Natural killer cell (primary cell): ENCODE results near the gene TANC1. TPM values are rescaled to one million over a fixed set of nuclear protein-coding genes. Genes with fewer than 3 reads are reported as not detected.

Experiments
- ATAC-seq, 3 donors: fragments of 150-1000 bp in 2 of 3; fragments of 200-7000 bp in 1 of 3; cut with Tn5 transposase; 1 replicate in 1 of 3; 2 replicates in 2 of 3; pipeline ENCODE4 v1.10.0; 2021; ENCODE audit warnings: mild to moderate bottlenecking in 2 of 3, moderate library complexity in 2 of 3
- DNase-seq, 2 donors: peaks; one replicate each; pipeline versions ENCODE4 v3.0.0 to v3.0.0-alpha.2; 2013 to 2021; ENCODE audit warnings: mixed read lengths in 1 of 2
- H3K27ac ChIP-seq: one replicate; pipeline ENCODE4 v1.5.1; 2013; ENCODE audit warnings: mild to moderate bottlenecking, low read length
- H3K27me3 ChIP-seq: one replicate; pipeline ENCODE4 v1.6.1; 2013; ENCODE audit warnings: low read length; ENCODE audit not compliant: control insufficient read depth, insufficient read depth
- H3K36me3 ChIP-seq: one replicate; pipeline ENCODE4 v1.6.1; 2013; ENCODE audit warnings: low read length; ENCODE audit not compliant: control insufficient read depth, insufficient read depth
- H3K4me1 ChIP-seq: one replicate; pipeline ENCODE4 v1.6.1; 2013; ENCODE audit warnings: low read length; ENCODE audit not compliant: control insufficient read depth, insufficient read depth
- H3K4me3 ChIP-seq: one replicate; pipeline ENCODE4 v1.5.1; 2013; ENCODE audit warnings: low read length
- H3K9me3 ChIP-seq: one replicate; pipeline ENCODE4 v1.6.1; 2013; ENCODE audit warnings: low read length; ENCODE audit not compliant: control insufficient read depth, insufficient read depth
- H3K27ac Mint-ChIP-seq, 2 donors: one replicate each; pipeline ENCODE4 v1.8.0; 2022; ENCODE audit warnings: mild to moderate bottlenecking in 2 of 2, mixed read lengths in 2 of 2, moderate library complexity in 1 of 2
- H3K27me3 Mint-ChIP-seq, 2 donors: one replicate each; pipeline ENCODE4 v1.8.0; 2022; ENCODE audit warnings: low read depth in 2 of 2, mixed read lengths in 2 of 2
- H3K36me3 Mint-ChIP-seq: one replicate; pipeline ENCODE4 v1.8.0; 2022; ENCODE audit warnings: mixed read lengths
- H3K4me1 Mint-ChIP-seq, 2 donors: one replicate each; pipeline ENCODE4 v1.8.0; 2022; ENCODE audit warnings: mixed read lengths in 2 of 2
- H3K4me3 Mint-ChIP-seq: one replicate; pipeline ENCODE4 v1.8.0; 2022; ENCODE audit warnings: mild to moderate bottlenecking, moderate library complexity, mixed read lengths
- H3K9me3 Mint-ChIP-seq, 2 donors: one replicate each; pipeline ENCODE4 v1.8.0; 2022; ENCODE audit warnings: mixed read lengths in 2 of 2
- WGBS: methylation state at CpG from one replicate; pipeline ENCODE4 v1.1.7; 2013; ENCODE audit warnings: missing lambda C conversion rate; ENCODE audit not compliant: insufficient coverage; 5-methylcytosine and 5-hydroxymethylcytosine counted together
- intact Hi-C: fragments of 100-400 bp; cut with micrococcal nuclease; formaldehyde crosslinking; loops from one replicate; pipeline ENCODE4 v1.14.2; 2022
- total RNA-seq, 4 donors: library from RNA; stranded (reverse); fragments of 120-200 nt in 1 of 4; gene quantifications; one replicate each; pipeline versions ENCODE4 v1.2.3 to v1.2.4, GENCODE V29; 2013 to 2022
- TF ChIP-seq, protein P1 (sequence below): fragments of 200-600 bp; IDR thresholded peaks from one replicate; pipeline ENCODE4 v1.8.0; 2022; ENCODE audit warnings: antibody characterized with exemption

Gene TANC1
- total RNA-seq, 3 donors from 2014 or later (not counting 1 experiment from before 2014, with no cell fraction given) = 0.82 to 4.2 (median 1.1) TPM

DNA sequence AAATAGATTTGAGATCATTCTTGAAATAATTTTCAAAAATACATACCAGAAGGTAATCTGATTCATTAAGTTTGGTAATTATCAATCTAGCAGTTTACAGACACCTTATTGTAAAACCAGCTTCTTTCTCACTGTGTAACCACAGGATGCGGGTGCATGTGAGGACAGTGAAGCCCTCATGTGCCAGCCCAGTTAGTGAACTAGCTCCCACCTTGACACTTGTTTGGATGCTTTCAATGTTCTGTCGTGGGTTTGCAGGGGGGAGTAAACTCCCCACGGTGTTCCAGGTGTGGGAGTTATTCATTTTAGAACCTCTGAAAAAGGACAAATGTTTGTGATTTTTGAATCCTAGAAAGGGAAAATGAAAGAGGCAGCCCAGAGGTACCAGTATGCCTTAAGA lies 259.0 kb downstream of the TANC1 start:
- H3K27ac Mint-ChIP-seq = peak overlapping the region; percentile 76 to 81
- H3K36me3 ChIP-seq = no peaks in the 10 kb centered on the region
- ATAC-seq (peak; percentile 49 to 67 (median 65)), DNase-seq (peak; percentile 37 to 53)
- TF ChIP-seq, protein P1, sequence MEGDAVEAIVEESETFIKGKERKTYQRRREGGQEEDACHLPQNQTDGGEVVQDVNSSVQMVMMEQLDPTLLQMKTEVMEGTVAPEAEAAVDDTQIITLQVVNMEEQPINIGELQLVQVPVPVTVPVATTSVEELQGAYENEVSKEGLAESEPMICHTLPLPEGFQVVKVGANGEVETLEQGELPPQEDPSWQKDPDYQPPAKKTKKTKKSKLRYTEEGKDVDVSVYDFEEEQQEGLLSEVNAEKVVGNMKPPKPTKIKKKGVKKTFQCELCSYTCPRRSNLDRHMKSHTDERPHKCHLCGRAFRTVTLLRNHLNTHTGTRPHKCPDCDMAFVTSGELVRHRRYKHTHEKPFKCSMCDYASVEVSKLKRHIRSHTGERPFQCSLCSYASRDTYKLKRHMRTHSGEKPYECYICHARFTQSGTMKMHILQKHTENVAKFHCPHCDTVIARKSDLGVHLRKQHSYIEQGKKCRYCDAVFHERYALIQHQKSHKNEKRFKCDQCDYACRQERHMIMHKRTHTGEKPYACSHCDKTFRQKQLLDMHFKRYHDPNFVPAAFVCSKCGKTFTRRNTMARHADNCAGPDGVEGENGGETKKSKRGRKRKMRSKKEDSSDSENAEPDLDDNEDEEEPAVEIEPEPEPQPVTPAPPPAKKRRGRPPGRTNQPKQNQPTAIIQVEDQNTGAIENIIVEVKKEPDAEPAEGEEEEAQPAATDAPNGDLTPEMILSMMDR = no peak
- intact Hi-C loops = loop anchor here (2.0 to 5.0 kb wide), 2 partner anchors 55 to 485 kb away; partner anchors contain the start of gene MARCHF7
- 22% methylated on average over 3 of the region's 3 CpGs for WGBS
- peaks cover 66% of the 10 kb centered on the region in 2 donors for H3K4me1 Mint-ChIP-seq
- H3K4me3 ChIP-seq = no peak overlapping the region
- no peaks in the 10 kb centered on the region for H3K9me3 ChIP-seq
- H3K27me3 ChIP-seq = no peaks in the 10 kb centered on the region
- H3K9me3 Mint-ChIP-seq = no peaks in the 10 kb centered on the region
- H3K4me3 Mint-ChIP-seq = peak overlapping the region; percentile 73
- H3K4me1 ChIP-seq = peaks cover 62% of the 10 kb centered on the region
- H3K36me3 Mint-ChIP-seq = no peaks in the 10 kb centered on the region
- H3K27ac ChIP-seq = no peak overlapping the region
- no peaks in the 10 kb centered on the region for H3K27me3 Mint-ChIP-seq

DNA sequence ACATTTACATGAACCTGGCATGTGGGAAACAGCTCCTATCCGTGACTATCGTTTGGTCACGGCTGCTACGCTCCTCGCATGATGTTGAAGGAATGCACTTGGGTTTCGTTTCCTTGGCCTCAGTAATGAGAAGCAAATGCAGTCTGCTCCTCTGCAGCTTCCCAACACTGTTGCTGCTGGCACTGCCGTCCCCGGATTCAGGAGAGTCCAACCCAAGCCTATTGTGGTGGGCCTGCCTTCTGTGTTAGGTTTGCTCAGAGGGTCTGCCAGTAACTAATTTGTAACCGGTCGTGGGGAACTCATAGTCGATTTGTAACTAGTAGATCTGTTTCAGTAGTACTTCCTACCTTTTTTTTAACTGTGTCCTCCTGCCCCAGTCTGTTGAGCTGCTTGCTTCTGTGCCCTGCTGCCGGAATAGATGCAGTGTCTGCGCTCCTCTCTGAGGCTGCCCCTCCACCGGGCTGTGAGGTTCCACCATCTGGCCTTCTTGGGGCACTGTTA lies 259.7 kb downstream of the TANC1 start:
- H3K9me3 Mint-ChIP-seq = no peaks in the 10 kb centered on the region
- H3K27me3 ChIP-seq = no peaks in the 10 kb centered on the region
- H3K36me3 ChIP-seq = no peaks in the 10 kb centered on the region
- ATAC-seq (no peak), DNase-seq (no peak)
- intact Hi-C loops = loop anchor here (5.0 kb wide), 1 partner anchor 484 kb away; the partner anchor contains the start of gene MARCHF7
- peaks cover 66% of the 10 kb centered on the region in 2 donors for H3K4me1 Mint-ChIP-seq
- no peaks in the 10 kb centered on the region for H3K36me3 Mint-ChIP-seq
- H3K4me1 ChIP-seq = peaks cover 62% of the 10 kb centered on the region
- TF ChIP-seq, protein P1 = no peak
- no peak overlapping the region for H3K4me3 Mint-ChIP-seq
- H3K27ac Mint-ChIP-seq = peak overlapping the region; percentile 76 to 81
- 97% methylated on average over 14 of the region's 14 CpGs for WGBS
- no peaks in the 10 kb centered on the region for H3K9me3 ChIP-seq
- no peak overlapping the region for H3K4me3 ChIP-seq
- H3K27ac ChIP-seq = no peak overlapping the region
- no peaks in the 10 kb centered on the region for H3K27me3 Mint-ChIP-seq

DNA sequence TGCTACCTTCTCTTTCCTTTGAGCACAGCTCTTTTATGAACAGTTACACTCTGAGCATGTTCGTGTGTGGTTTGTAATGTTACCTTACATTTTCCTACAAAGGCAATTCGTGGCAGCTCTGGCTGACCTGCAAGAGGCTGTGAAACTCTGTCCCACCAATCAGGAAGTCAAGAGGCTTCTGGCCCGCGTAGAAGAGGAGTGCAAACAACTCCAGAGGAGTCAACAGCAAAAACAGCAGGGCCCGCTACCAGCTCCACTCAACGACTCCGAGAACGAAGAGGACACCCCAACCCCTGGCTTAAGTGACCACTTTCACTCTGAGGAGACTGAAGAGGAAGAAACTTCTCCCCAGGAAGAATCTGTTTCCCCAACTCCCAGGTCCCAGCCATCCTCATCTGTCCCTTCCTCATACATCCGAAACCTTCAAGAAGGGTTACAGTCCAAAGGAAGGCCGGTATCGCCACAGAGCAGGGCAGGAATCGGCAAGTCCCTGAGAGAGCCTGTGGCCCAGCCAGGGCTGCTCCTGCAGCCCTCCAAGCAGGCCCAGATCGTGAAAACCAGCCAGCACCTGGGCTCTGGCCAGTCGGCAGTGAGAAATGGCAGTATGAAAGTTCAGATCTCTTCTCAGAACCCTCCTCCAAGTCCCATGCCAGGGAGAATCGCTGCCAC lies 261.2 kb downstream of the TANC1 start:
- H3K27ac ChIP-seq = no peak overlapping the region
- peaks cover 50% of the 10 kb centered on the region for H3K4me1 ChIP-seq
- no peak overlapping the region for H3K4me3 ChIP-seq
- 88% methylated on average over 15 of the region's 15 CpGs for WGBS
- Mint-ChIP-seq H3K36me3 (no peaks in the 10 kb centered on the region), H3K27ac (peak overlapping the region in 1 of 2 donors; percentile 54), H3K4me1 (peaks cover 52% of the 10 kb centered on the region in 2 donors), H3K27me3 (no peaks in the 10 kb centered on the region), H3K9me3 (no peaks in the 10 kb centered on the region), H3K4me3 (no peak overlapping the region)
- H3K9me3 ChIP-seq = no peaks in the 10 kb centered on the region
- ATAC-seq (no peak), DNase-seq (no peak)
- H3K36me3 ChIP-seq = peaks cover 3% of the 10 kb centered on the region
- intact Hi-C loops = loop anchor here (5.0 kb wide), 1 partner anchor 483 kb away; the partner anchor contains the start of gene MARCHF7
- TF ChIP-seq, protein P1 = no peak
- H3K27me3 ChIP-seq = no peaks in the 10 kb centered on the region
